Vein endothelial cell (primary cell): ENCODE results near the gene PTPA. TPM values are rescaled to one million over a fixed set of nuclear protein-coding genes. Genes with fewer than 3 reads are reported as not detected.

Source experiments
- total RNA-seq: library from RNA; depleted of rRNA; stranded (reverse); fragments of >200 nt; gene quantifications from 2 replicates; pipeline ENCODE4 v1.2.3, GENCODE V29; 2012

PTPA gene
- 87.6 and 106 TPM in 2 replicates for total RNA-seq

DNA sequence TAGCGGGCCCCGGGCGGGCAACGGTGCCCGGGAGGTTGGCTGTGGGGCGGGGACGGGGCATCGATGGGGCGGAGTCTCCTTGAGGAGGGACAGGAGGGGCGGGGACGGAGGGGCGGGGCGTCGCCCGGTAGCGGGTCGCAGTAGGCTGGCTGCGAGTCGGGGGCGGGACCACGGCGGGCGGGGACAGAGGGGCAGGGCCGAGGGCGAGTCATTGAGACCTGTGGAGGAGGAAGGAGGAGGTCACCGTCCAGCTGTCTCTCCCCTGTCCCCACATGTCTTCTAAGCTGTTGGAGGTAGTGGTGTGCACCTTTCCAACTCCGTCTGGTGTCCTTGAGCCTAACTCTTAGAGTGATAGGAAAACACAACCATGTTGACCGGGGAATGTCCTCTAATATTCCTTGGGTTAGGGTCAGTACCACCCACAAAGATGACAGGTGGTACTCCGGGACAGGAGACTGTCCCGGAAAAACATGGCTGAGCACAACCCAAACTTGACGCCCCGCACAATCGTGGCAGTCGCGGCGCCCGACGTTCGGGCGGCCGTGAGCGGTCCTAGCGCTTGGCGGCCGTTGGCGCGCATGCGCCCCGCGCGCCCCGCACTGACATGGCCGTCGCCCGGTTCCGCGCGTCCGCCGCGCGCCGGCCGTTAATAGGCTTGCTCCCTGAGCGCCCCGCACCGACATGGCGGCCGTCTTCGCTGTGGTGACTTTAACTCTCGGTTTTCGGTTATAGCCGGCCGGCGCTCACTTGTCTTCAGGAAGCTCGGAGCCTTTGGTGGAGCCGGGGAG is at the start of gene PTPA, which contains the start of gene CRAT:
Gene PTPA (plus strand): TSS at position 676 of the 788 bp plus-strand sequence. CDS start 186 bp downstream, outside the sequence.
Gene CRAT (minus strand): TSS at position 54 of the 788 bp plus-strand sequence. CDS start 284 bp downstream, outside the sequence.

GRCh38 chr9:129080601-129081387 is 30.4 kb upstream of the PTPA start, which contains the start of gene DOLPP1:
TSS of gene DOLPP1 (plus strand) at chr9:129081111. CDS start at chr9:129081132, 21 bp downstream.

GRCh38 chr9:129177791-129178567 is 66.8 kb downstream of the PTPA start, which contains the start of gene IER5L:
TSS of gene IER5L (minus strand) at chr9:129178261. CDS start at chr9:129178052, 209 bp downstream.

Other genes with a start within 250 kb of the PTPA start
- gene KYAT1, start 229.5 kb upstream of the PTPA start, total RNA-seq = 5.7 and 9.5 TPM in 2 replicates
- 149 and 154 TPM in 2 replicates for gene LRRC8A, start 229.3 kb upstream of the PTPA start, total RNA-seq
- gene PHYHD1, start 190.4 kb upstream of the PTPA start, total RNA-seq = 0.19 and 1.3 TPM in 2 replicates
- gene DOLK, start 163.8 kb upstream of the PTPA start, total RNA-seq = 32.4 and 35.6 TPM in 2 replicates
- gene NUP188, start 163.7 kb upstream of the PTPA start, total RNA-seq = 54.9 and 64.4 TPM in 2 replicates
- gene SH3GLB2, start 83.1 kb upstream of the PTPA start, total RNA-seq = 44.0 and 47.4 TPM in 2 replicates
- 22.9 and 28.1 TPM in 2 replicates for gene MIGA2, start 74.8 kb upstream of the PTPA start, total RNA-seq
- 13.1 and 15.0 TPM in 2 replicates for gene DOLPP1, start 30.3 kb upstream of the PTPA start, total RNA-seq
- gene CRAT, start 622 bp upstream of the PTPA start, total RNA-seq = 37.4 and 58.5 TPM in 2 replicates
- 9.9 and 16.0 TPM in 2 replicates for gene IER5L, start 66.8 kb downstream of the PTPA start, total RNA-seq